GM12874 (cell line): ENCODE results near the gene GAS6.

Source experiments
- CTCF ChIP-seq: IDR thresholded peaks from 2 replicates; pipeline ENCODE4 v1.5.1; 2011; ENCODE audit warnings: low read depth, mild to moderate bottlenecking, control low read depth, low read length, moderate library complexity; ENCODE audit not compliant: insufficient read depth

The GAS6 gene

GRCh38 chr13:113792236-113792770 lies 71.6 kb downstream of the GAS6 start:
- TF ChIP-seq CTCF: no peak

- TF ChIP-seq CTCF: no peak
Observed at GRCh38 chr13:113791761-113792160, 72.1 kb downstream of the GAS6 start.

- TF ChIP-seq CTCF: no peak
Observed at GRCh38 chr13:113791226-113791625, 72.7 kb downstream of the GAS6 start.

- no peak for TF ChIP-seq CTCF
Observed at GRCh38 chr13:113789167-113789566, 74.7 kb downstream of the GAS6 start.

DNA sequence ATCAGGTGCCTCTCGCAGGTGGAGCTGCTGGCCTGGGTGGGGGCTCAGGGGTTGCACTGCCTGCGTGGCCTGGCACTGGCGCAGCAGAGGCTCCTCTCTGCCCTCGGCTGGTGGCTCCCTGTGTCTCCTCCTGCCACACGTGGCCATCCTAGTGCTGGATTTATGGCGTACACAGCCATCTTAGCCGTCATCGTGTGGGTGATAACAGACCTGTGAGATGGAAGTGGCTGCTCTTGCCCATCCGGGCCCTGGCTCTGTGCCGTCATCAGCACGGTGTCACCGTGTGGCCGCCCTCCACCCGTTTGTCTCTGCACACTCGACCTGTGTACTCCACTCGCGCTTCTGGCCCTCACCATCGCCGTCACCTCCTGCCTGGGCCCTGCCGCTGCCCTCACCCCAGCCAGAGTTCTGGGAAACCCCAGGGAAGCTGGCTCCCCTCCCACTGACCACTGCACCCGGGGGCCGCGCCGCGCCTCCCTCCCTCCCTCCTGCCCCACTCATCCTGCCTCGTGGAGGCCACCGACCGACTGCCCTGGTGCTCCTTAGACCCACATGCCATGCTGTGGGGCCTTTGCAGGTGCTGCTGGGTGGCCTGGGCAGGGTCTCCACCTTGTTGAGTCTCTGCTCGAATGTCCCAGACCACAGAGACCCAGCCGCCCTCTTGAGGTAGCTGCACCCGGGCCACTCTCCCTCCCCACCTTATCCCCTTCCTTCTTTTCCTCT lies 75.3 kb downstream of the GAS6 start:
- TF ChIP-seq CTCF: no peak

DNA sequence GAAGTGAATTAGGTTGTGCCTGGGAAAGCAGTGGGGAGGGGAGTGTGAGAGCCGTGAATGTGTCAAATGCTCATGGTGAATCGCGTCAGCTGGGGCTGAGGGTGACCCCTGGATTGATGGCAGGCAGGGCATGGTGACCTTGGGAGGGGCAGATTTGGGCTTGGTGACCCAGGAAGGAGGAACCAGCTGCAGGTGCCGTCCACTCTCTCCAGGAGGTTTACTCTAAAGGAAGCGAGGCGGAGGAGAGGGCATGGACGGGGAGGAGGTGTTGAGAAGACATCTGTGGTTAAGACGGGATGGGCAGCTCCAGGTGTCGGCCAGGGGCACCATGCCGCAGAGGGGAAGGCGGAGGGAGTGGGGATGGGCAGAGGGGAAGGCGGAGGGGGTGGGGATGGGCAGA lies 76.2 kb downstream of the GAS6 start:
- no peak for TF ChIP-seq CTCF

DNA sequence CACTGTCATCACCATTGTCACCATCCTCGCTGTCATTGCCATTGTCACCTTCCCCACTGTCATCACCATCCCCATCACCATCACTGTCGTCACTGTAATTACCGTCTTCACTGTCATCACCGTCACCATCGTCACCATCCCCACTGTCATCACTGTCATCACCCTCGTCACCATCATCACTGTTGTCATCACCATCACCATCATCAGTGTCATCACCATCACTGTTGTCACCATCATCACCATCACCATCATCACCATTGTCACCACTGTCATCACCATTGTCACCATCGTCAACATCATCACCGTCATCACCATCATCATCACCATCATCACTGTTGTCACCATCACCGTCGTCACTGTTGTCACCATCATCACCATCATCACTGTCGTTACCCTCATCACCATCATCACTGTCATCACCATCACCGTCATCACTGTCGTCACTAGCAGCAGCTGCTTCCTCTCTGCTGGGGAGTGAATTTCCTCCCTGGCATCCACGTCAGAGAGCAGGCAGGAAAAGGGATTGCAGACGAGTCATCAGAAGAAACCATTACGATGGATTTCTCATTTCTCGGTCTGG lies 77.5 kb downstream of the GAS6 start:
- no peak for TF ChIP-seq CTCF
